K562 (cell line): ENCODE data around the gene PAFAH1B2. TPM values are rescaled to one million over a fixed set of nuclear protein-coding genes. Genes with fewer than 3 reads are reported as not detected.

Source experiments
- CBFA2T2 ChIP-seq: fragments of 450-650 bp; conservative IDR thresholded peaks from 2 replicates; pipeline ENCODE4 v1.6.1; 2017; ENCODE audit warnings: mild to moderate bottlenecking
- CC2D1A ChIP-seq: fragments of 450-650 bp; IDR thresholded peaks from 2 replicates; pipeline ENCODE4 v1.6.1; 2017; ENCODE audit warnings: mild to moderate bottlenecking
- CEBPB ChIP-seq: fragments of 450-650 bp; IDR thresholded peaks from 2 replicates; pipeline ENCODE4 v1.6.1; 2016; ENCODE audit warnings: missing genetic modification characterization, missing compliant biosample characterization
- CXXC5 ChIP-seq: fragments of 250-450 bp; sonication (Bioruptor Pico); IDR thresholded peaks from 2 replicates; pipeline ENCODE4 v1.8.0; 2022; ENCODE audit warnings: inconsistent platforms, mild to moderate bottlenecking, moderate library complexity
- ELF2 ChIP-seq: fragments of 250-450 bp; sonication (Bioruptor Pico); IDR thresholded peaks from 2 replicates; pipeline ENCODE4 v1.5.0; 2021; ENCODE audit warnings: mild to moderate bottlenecking
- FOXP1 ChIP-seq: sonication (generic); formaldehyde crosslinking; IDR thresholded peaks from 2 replicates; pipeline ENCODE4 v1.8.0; 2022; ENCODE audit warnings: mild to moderate bottlenecking, missing genetic modification reagents
- GABPB1 ChIP-seq: sonication (generic); formaldehyde crosslinking; IDR thresholded peaks from 2 replicates; pipeline ENCODE4 v1.8.0; 2022; ENCODE audit warnings: mild to moderate bottlenecking, missing genetic modification reagents
- HBP1 ChIP-seq: fragments of 450-650 bp; formaldehyde crosslinking; IDR thresholded peaks from 2 replicates; pipeline ENCODE4 v1.4.0; 2022; ENCODE audit warnings: missing genetic modification characterization
- HIVEP1 ChIP-seq: fragments of 250-450 bp; sonication (Bioruptor Pico); IDR thresholded peaks from 2 replicates; pipeline ENCODE4 v1.4.0; 2020; ENCODE audit warnings: mild to moderate bottlenecking
- KDM2B ChIP-seq: fragments of 250-450 bp; sonication (Bioruptor Pico); IDR thresholded peaks from 2 replicates; pipeline ENCODE4 v1.8.0; 2021; ENCODE audit warnings: mild to moderate bottlenecking, moderate library complexity
- NCOA2 ChIP-seq, 2 experiments: fragments of 450-650 bp; IDR thresholded peaks; 2 replicates each; pipeline ENCODE4 v1.6.1; 2018; ENCODE audit warnings: mild to moderate bottlenecking in 2 of 2, moderate library complexity in 1 of 2; ENCODE audit not compliant: partially characterized antibody in 2 of 2
- POLR2H ChIP-seq: IDR thresholded peaks from 2 replicates; pipeline ENCODE4 v1.6.1; 2016; ENCODE audit warnings: missing genetic modification characterization, low read depth, mild to moderate bottlenecking, control low read depth, missing compliant biosample characterization, moderate library complexity
- SMAD4 ChIP-seq: fragments of 250-450 bp; sonication (Bioruptor Pico); conservative IDR thresholded peaks from 2 replicates; pipeline ENCODE4 v1.8.0; 2021; ENCODE audit warnings: inconsistent platforms, mild to moderate bottlenecking, moderate library complexity
- SMARCA5 ChIP-seq: fragments of 450-650 bp; IDR thresholded peaks from 2 replicates; pipeline ENCODE4 v1.6.1; 2016
- SOX6 ChIP-seq: fragments of 450-650 bp; IDR thresholded peaks from 2 replicates; pipeline ENCODE4 v1.6.1; 2014; ENCODE audit warnings: mild to moderate bottlenecking
- SUPT5H ChIP-seq: fragments of 450-650 bp; IDR thresholded peaks from 2 replicates; pipeline ENCODE4 v1.6.1; 2016
- TAF1 ChIP-seq: IDR thresholded peaks from 2 replicates; pipeline ENCODE4 v1.6.1; 2011; ENCODE audit warnings: mild to moderate bottlenecking, low read length, moderate library complexity; ENCODE audit not compliant: insufficient read depth, control insufficient read depth, severe bottlenecking; ENCODE audit errors: extremely low read depth
- ZBTB43 ChIP-seq: sonication (generic); formaldehyde crosslinking; IDR thresholded peaks from 2 replicates; pipeline ENCODE4 v1.8.0; 2023; ENCODE audit warnings: mild to moderate bottlenecking, missing genetic modification reagents
- ZNF212 ChIP-seq: fragments of 450-650 bp; formaldehyde crosslinking; IDR thresholded peaks from 2 replicates; pipeline ENCODE4 v1.4.0; 2020; ENCODE audit warnings: mild to moderate bottlenecking
- ZNF24 ChIP-seq: fragments of 450-650 bp; IDR thresholded peaks from 2 replicates; pipeline ENCODE4 v1.6.1; 2016
- ZNF384 ChIP-seq: IDR thresholded peaks from 2 replicates; pipeline ENCODE4 v1.6.1; 2012; ENCODE audit warnings: low read depth, low read length, improper control_type of control experiment
- ZNF609 ChIP-seq: sonication (generic); formaldehyde crosslinking; IDR thresholded peaks from 2 replicates; pipeline ENCODE4 v1.8.1; 2023; ENCODE audit warnings: missing genetic modification reagents, mild to moderate bottlenecking, borderline replicate concordance
- polyA plus RNA-seq, 8 experiments: library from polyadenylated mRNA; depleted of rRNA in 4 of 8; stranded (reverse) in 5 of 8; unstranded in 3 of 8; fragments of >200 nt; fragmentation: Nextera tagmentation in 2 of 8; fragmentation: Illumina TruSeq in 1 of 8; extraction: Ambion mirVana in 2 of 8; extraction: Trizol in 1 of 8; gene quantifications; 2 replicates each; pipeline versions ENCODE4 v1.2.1 to v1.2.3, GENCODE V29; 2011 to 2014; ENCODE audit warnings: inconsistent platforms in 1 of 8, missing spikeins in 1 of 8
- total RNA-seq, 7 experiments: library from RNA; depleted of rRNA in 6 of 7; stranded (reverse); fragments of >200 nt in 6 of 7; fragmentation: Illumina TruSeq in 2 of 7; extraction: Trizol in 2 of 7; gene quantifications; 2 replicates each; pipeline versions ENCODE4 v1.2.1 to v1.2.3, GENCODE V29; 2011 to 2021; ENCODE audit warnings: low replicate concordance in 1 of 7

Gene PAFAH1B2
- total and polyA plus RNA-seq, 9 of the 15 experiments (the other 6 are each of a cell fraction or from before 2014, with no cell fraction given), result 27.8 to 94.7 (median 64.9) TPM

GRCh38 chr11:117098269-117099232, 45.5 kb upstream of the PAFAH1B2 start, which contains the start of gene SIK3 (continued):
- TF ChIP-seq ZNF384 (peak; percentile 51), POLR2H (tag) (peak; percentile 31; the same call in 1 of the 2 replicates), ZNF24 (no peak), CXXC5 (CRISPR knock-in tag) (peak; percentile 61), SMAD4 (CRISPR knock-in tag) (0 out of 2 replicates have a peak, but pooled peaks have one; percentile 61), ZNF609 (CRISPR knock-in tag) (0 out of 2 replicates have a peak, but pooled peaks have one; percentile 26), SOX6 (peak; percentile 20; the same call in 1 of the 2 replicates), TAF1 (peak; percentile 91), CC2D1A (no peak), CBFA2T2 (peak; percentile 62), GABPB1 (CRISPR knock-in tag) (peak; percentile 52; the same call in 1 of the 2 replicates), ELF2 (CRISPR knock-in tag) (no peak), CEBPB (tag) (peak; percentile 45; the same call in 1 of the 2 replicates), SUPT5H (0 out of 2 replicates have a peak, but pooled peaks have one; percentile 48), NCOA2 (IDR thresholded peaks at IDR 0.05; ENCODE audit: partially characterized antibody in 2 of 2) (no peak), HIVEP1 (CRISPR knock-in tag) (0 out of 2 replicates have a peak, but pooled peaks have one; percentile 40), ZNF212 (no peak), SMARCA5 (0 out of 2 replicates have a peak, but pooled peaks have one; percentile 21), HBP1 (no peak), KDM2B (CRISPR knock-in tag) (no peak), FOXP1 (peak; percentile 73; the same call in 1 of the 2 replicates), ZBTB43 (CRISPR knock-in tag) (no peak)
